HPDE6-E6E7 (cell line): Measurements from ENCODE around the gene OPCML.

Experiments
- DNase-seq: peaks from one replicate; pipeline ENCODE4 v3.0.0; 2011; ENCODE audit warnings: missing footprints; ENCODE audit errors: extremely low spot score

Gene OPCML

GRCh38 chr11:132493801-132494200 lies 1038.5 kb downstream of the OPCML start:
- no peak for DNase-seq

GRCh38 chr11:132490978-132491377 lies 1041.3 kb downstream of the OPCML start:
- DNase-seq: no peak

GRCh38 chr11:132486060-132486459 lies 1046.2 kb downstream of the OPCML start:
- DNase-seq: no peak

GRCh38 chr11:132475026-132475425 lies 1057.3 kb downstream of the OPCML start:
- DNase-seq: no peak

- no peak for DNase-seq
Observed at GRCh38 chr11:132472411-132473172, 1059.7 kb downstream of the OPCML start.

- no peak for DNase-seq
Observed at GRCh38 chr11:132471466-132471865, 1060.8 kb downstream of the OPCML start.

GRCh38 chr11:132466983-132467382 lies 1065.3 kb downstream of the OPCML start:
- DNase-seq: no peak

- DNase-seq: no peak
Observed at GRCh38 chr11:132464939-132465338, 1067.4 kb downstream of the OPCML start.

- no peak for DNase-seq
Observed at GRCh38 chr11:132464003-132464342, 1068.3 kb downstream of the OPCML start.

- DNase-seq: no peak
Observed at GRCh38 chr11:132463295-132464002, 1068.9 kb downstream of the OPCML start.

- DNase-seq: no peak
Observed at GRCh38 chr11:132459736-132460135, 1072.6 kb downstream of the OPCML start.

- DNase-seq: no peak
Observed at GRCh38 chr11:132457445-132457844, 1074.9 kb downstream of the OPCML start.

- no peak for DNase-seq
Observed at GRCh38 chr11:132456751-132457328, 1075.5 kb downstream of the OPCML start.

- no peak for DNase-seq
Observed at GRCh38 chr11:132455044-132455443, 1077.3 kb downstream of the OPCML start.

- DNase-seq: no peak
Observed at GRCh38 chr11:132453406-132453805, 1078.9 kb downstream of the OPCML start.

GRCh38 chr11:132452616-132453015 lies 1079.7 kb downstream of the OPCML start:
- no peak for DNase-seq

GRCh38 chr11:132451942-132452601 lies 1080.2 kb downstream of the OPCML start:
- DNase-seq: no peak

GRCh38 chr11:132450631-132451030 lies 1081.7 kb downstream of the OPCML start:
- DNase-seq: no peak

- no peak for DNase-seq
Observed at GRCh38 chr11:132448334-132448995, 1083.8 kb downstream of the OPCML start.

GRCh38 chr11:132447761-132448160 lies 1084.5 kb downstream of the OPCML start:
- DNase-seq: no peak

- DNase-seq: no peak
Observed at GRCh38 chr11:132445859-132446291, 1086.4 kb downstream of the OPCML start.

GRCh38 chr11:132444911-132445310 lies 1087.4 kb downstream of the OPCML start:
- DNase-seq: no peak
